ENCODE results near the gene NDRG2. TPM values are rescaled to one million over a fixed set of nuclear protein-coding genes. Genes with fewer than 3 reads are reported as not detected.

NDRG2 gene
- total and polyA plus RNA-seq, 9 donors, result 355 to 703 (median 433) TPM

DNA sequence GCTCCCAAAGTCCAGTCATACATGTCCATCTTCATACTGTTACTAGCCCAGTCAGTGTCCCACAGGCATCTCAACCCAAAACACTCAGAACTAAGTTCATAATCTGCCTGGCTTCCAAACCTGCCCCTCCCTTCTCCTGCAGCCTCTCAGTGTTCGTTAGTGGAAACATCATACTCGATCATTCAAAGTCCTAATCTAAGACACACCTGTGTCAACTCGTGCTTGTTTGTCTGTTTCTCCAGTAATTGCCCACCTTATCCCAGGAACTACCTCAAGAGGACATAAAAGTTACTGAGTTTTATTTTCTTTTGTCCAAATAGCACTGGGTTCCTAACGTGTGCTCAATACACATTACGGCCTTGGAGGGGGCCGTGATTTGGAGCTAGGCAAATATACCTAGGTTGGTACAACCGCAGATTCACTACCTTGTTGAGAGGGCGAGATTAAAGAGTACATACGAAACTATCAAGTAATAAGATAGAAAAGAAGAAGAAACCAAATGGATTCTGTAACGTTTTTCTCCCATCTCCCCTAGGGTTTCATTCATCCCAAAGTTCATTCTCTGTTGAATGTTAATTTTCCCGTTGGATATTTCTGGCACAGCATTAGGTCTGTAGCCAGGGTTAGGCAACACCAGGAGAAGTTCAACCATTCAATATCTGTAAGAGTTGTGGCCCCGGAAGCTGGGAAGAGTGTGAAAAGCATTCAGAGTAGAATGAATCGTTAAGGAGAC lies 35.9 kb upstream of the NDRG2 start:
- DNase-seq, result no peak
- WGBS, 3 donors, result 61 to 66% (median 61%) methylated on average over 13 of the region's 13 CpGs
- no peak for TF ChIP-seq CTCF (IDR thresholded peaks at IDR 0.05)
- TF ChIP-seq POLR2A (IDR thresholded peaks at IDR 0.05), result no peak
- TF ChIP-seq EP300 (IDR thresholded peaks at IDR 0.05), result no peak
- Histone ChIP-seq H3K9me3 (no peaks in the 10 kb centered on the region), H3K27me3 (no peaks in the 10 kb centered on the region), H3K27ac (no peak overlapping the region), H3K36me3 (no peaks in the 10 kb centered on the region), H3K4me3 (no peak overlapping the region), H3K4me1 (ENCODE audit: insufficient read depth) (no peaks in the 10 kb centered on the region)
- intact Hi-C loops (cut with DNase I), result no loop called here

DNA sequence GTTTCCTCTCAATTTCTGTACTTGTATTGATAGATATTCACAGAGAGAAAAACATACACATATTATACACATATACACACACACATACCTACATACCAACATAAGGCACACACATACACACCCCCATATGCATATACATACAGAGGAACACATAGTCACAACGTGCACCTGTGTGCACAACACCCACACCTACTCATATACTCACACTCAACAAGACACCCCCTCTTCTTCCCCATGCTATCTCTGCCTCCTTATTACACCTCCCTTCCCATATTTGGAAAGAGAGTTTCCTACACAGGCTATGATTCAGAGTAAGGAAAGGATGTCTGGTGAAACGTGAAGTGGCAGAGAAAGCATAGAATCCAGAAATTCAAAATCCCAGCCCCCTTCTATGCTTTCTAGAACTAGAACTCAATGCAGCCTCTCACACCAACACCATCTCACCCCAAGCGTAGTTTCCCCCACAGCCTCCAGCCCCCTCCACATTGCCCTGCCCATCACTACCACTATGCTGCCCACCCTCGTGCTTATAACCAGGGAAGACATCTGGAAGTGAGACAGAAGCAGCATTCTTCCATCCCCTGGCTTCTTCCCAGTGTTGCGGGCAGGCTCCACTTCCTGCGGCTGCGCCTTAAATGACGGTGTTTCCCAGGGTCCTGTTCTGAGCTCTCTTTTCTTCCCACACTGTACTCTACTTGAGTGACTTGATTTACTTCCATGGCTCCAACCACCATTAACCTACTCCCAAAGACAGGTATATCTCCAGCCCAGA lies 35.2 kb upstream of the NDRG2 start:
- intact Hi-C loops (cut with DNase I), result no loop called here
- no peaks in the 10 kb centered on the region for H3K27me3 ChIP-seq
- WGBS, 3 donors, result 63 to 72% (median 71%) methylated on average over 8 of the region's 8 CpGs
- no peaks in the 10 kb centered on the region for H3K4me1 ChIP-seq (ENCODE audit: insufficient read depth)
- no peak overlapping the region for H3K4me3 ChIP-seq
- no peaks in the 10 kb centered on the region for H3K9me3 ChIP-seq
- no peak for DNase-seq
- no peaks in the 10 kb centered on the region for H3K36me3 ChIP-seq
- TF ChIP-seq CTCF (IDR thresholded peaks at IDR 0.05) (no peak), POLR2A (IDR thresholded peaks at IDR 0.05) (no peak), EP300 (IDR thresholded peaks at IDR 0.05) (no peak)
- no peak overlapping the region for H3K27ac ChIP-seq

- Histone ChIP-seq H3K4me1 (ENCODE audit: insufficient read depth) (no peaks in the 10 kb centered on the region), H3K9me3 (no peaks in the 10 kb centered on the region), H3K27ac (no peak overlapping the region), H3K36me3 (no peaks in the 10 kb centered on the region), H3K4me3 (no peak overlapping the region), H3K27me3 (no peaks in the 10 kb centered on the region)
- DNase-seq, result no peak
- no peak for TF ChIP-seq POLR2A (IDR thresholded peaks at IDR 0.05)
- no peak for TF ChIP-seq CTCF (IDR thresholded peaks at IDR 0.05)
- no peak for TF ChIP-seq EP300 (IDR thresholded peaks at IDR 0.05)
- 86 to 90% (median 89%) methylated on average over 5 of the region's 5 CpGs for WGBS, 3 donors
- intact Hi-C loops (cut with DNase I), result no loop called here
These were observed 34.0 kb upstream of the NDRG2 start for GRCh38 chr14:21058903-21059302.

- Histone ChIP-seq H3K4me1 (ENCODE audit: insufficient read depth) (no peaks in the 10 kb centered on the region), H3K9me3 (no peaks in the 10 kb centered on the region), H3K27ac (no peak within 1 kb of the TSS), H3K4me3 (no peak within 1 kb of the TSS), H3K27me3 (no peaks in the 10 kb centered on the region), H3K36me3 (no peaks in the 10 kb centered on the region)
- TF ChIP-seq CTCF (IDR thresholded peaks at IDR 0.05) (no peak), EP300 (IDR thresholded peaks at IDR 0.05) (no peak), POLR2A (IDR thresholded peaks at IDR 0.05) (no peak)
- WGBS, 3 donors, result 38 to 47% (median 47%) methylated on average over 8 of the region's 8 CpGs
- DNase-seq, result no peak
- intact Hi-C loops (cut with DNase I), result no loop called here
These were observed 33.2 kb upstream of the NDRG2 start, which contains the start of gene RNASE8 for GRCh38 chr14:21057803-21058675. Gene RNASE8 (plus strand): TSS chr14:21057822. CDS start chr14:21057893, 71 bp downstream.

All from ovary (tissue), 9 donors.